ENCODE results near the gene PLA2G1B. TPM values are rescaled to one million over a fixed set of nuclear protein-coding genes. Genes with fewer than 3 reads are reported as not detected.

Gene PLA2G1B
- total and polyA plus RNA-seq, 2 of the 13 experiments (the other 11 are each of a cell fraction or from before 2014, with no cell fraction given): 0.33 to 1.4 TPM

GRCh38 chr12:120337730-120338129, 10.2 kb upstream of the PLA2G1B start:
- in situ Hi-C loops (cut with HindIII; ENCODE audit: extremely low pct_ligation_motif_present, low pct_unique_long_range_greater_than_20kb): no loop called here
- no peak for DNase-seq (ENCODE audit: low spot score)
- POLR2A ChIA-PET: no interaction called here
- Histone ChIP-seq H3K27ac (ENCODE audit: extremely low read length, insufficient read depth, low read length) (no peak overlapping the region), H4K20me1 (ENCODE audit: insufficient read depth, low read length) (no peaks in the 10 kb centered on the region), H3K4me3 (replicated peaks in 1 of 3; ENCODE audit: insufficient read depth in 1 of 3, low read depth in 2 of 3, low read length in 3 of 3) (no peak overlapping the region), H3K36me3 (replicated peaks in 1 of 2; ENCODE audit: control insufficient read depth in 1 of 2, insufficient read depth in 2 of 2, low read length in 2 of 2) (no peaks in the 10 kb centered on the region), H3K9ac (ENCODE audit: insufficient read depth, low read depth, low read length) (no peak overlapping the region), H3K27me3 (ENCODE audit: control insufficient read depth in 1 of 2, insufficient read depth in 2 of 2, low read length in 2 of 2) (no peaks in the 10 kb centered on the region), H3K79me2 (ENCODE audit: insufficient read depth, low read length) (no peaks in the 10 kb centered on the region), H3K4me2 (ENCODE audit: low read depth, low read length) (no peak overlapping the region), H3K9me3 (ENCODE audit: low read length) (peaks cover 24% of the 10 kb centered on the region), H2AFZ (ENCODE audit: low read length) (no peak overlapping the region), H3K4me1 (ENCODE audit: insufficient read depth, low read length) (peaks cover 19% of the 10 kb centered on the region)
- ATAC-seq: no peak
- intact Hi-C loops (cut with micrococcal nuclease; ENCODE audit: unreplicated experiment): no loop called here
- CTCF ChIA-PET (ENCODE audit: low intra/inter-chr PET ratio, low total read pairs): no interaction called here
- 25% methylated on average over 2 of the region's 2 CpGs for WGBS (ENCODE audit: low lambda C conversion rate)
- no TSS peak for BruUV-seq (replicated peaks)
- no peak for FAIRE-seq
- no peak for TF ChIP-seq ZNF354B (CRISPR knock-in tag; IDR thresholded peaks at IDR 0.05)
- no peak for TF ChIP-seq TRAFD1 (CRISPR knock-in tag; IDR thresholded peaks at IDR 0.05; ENCODE audit: borderline replicate concordance)
- TF ChIP-seq SYNCRIP (IDR thresholded peaks at IDR 0.05; ENCODE audit: insufficient read depth, low read depth, low read length): no peak
- TF ChIP-seq, protein P1, sequence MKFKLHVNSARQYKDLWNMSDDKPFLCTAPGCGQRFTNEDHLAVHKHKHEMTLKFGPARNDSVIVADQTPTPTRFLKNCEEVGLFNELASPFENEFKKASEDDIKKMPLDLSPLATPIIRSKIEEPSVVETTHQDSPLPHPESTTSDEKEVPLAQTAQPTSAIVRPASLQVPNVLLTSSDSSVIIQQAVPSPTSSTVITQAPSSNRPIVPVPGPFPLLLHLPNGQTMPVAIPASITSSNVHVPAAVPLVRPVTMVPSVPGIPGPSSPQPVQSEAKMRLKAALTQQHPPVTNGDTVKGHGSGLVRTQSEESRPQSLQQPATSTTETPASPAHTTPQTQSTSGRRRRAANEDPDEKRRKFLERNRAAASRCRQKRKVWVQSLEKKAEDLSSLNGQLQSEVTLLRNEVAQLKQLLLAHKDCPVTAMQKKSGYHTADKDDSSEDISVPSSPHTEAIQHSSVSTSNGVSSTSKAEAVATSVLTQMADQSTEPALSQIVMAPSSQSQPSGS (CRISPR knock-in tag; IDR thresholded peaks at IDR 0.05): no peak
- TF ChIP-seq, protein P2, sequence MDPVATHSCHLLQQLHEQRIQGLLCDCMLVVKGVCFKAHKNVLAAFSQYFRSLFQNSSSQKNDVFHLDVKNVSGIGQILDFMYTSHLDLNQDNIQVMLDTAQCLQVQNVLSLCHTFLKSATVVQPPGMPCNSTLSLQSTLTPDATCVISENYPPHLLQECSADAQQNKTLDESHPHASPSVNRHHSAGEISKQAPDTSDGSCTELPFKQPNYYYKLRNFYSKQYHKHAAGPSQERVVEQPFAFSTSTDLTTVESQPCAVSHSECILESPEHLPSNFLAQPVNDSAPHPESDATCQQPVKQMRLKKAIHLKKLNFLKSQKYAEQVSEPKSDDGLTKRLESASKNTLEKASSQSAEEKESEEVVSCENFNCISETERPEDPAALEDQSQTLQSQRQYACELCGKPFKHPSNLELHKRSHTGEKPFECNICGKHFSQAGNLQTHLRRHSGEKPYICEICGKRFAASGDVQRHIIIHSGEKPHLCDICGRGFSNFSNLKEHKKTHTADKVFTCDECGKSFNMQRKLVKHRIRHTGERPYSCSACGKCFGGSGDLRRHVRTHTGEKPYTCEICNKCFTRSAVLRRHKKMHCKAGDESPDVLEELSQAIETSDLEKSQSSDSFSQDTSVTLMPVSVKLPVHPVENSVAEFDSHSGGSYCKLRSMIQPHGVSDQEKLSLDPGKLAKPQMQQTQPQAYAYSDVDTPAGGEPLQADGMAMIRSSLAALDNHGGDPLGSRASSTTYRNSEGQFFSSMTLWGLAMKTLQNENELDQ (CRISPR knock-in tag; IDR thresholded peaks at IDR 0.05; ENCODE audit: borderline replicate concordance): no peak
- no peak for TF ChIP-seq MXI1 (IDR thresholded peaks at IDR 0.05; ENCODE audit: borderline replicate concordance, low read depth, low read length)
- TF ChIP-seq TRIM22 (IDR thresholded peaks at IDR 0.05): no peak
- TF ChIP-seq ZNF484 (CRISPR knock-in tag; IDR thresholded peaks at IDR 0.05; ENCODE audit: borderline replicate concordance, low read depth): no peak
- TF ChIP-seq ZBTB3 (CRISPR knock-in tag; IDR thresholded peaks at IDR 0.05; ENCODE audit: borderline replicate concordance, low read depth): no peak
- no peak for TF ChIP-seq ZBTB33 (CRISPR knock-in tag; IDR thresholded peaks at IDR 0.05)
- no peak for TF ChIP-seq CENPX (CRISPR knock-in tag; IDR thresholded peaks at IDR 0.05)
- TF ChIP-seq LBX2 (CRISPR knock-in tag; IDR thresholded peaks at IDR 0.05; ENCODE audit: borderline replicate concordance): no peak
- no peak for TF ChIP-seq JDP2 (CRISPR knock-in tag; IDR thresholded peaks at IDR 0.05; ENCODE audit: borderline replicate concordance)
